Measurements from ENCODE around the gene STARD10. TPM values are rescaled to one million over a fixed set of nuclear protein-coding genes. Genes with fewer than 3 reads are reported as not detected.

The STARD10 gene
- total and polyA plus RNA-seq, 9 of the 15 experiments (the other 6 are each of a cell fraction or from before 2014, with no cell fraction given): 0.15 to 52.9 (median 32.3) TPM

DNA sequence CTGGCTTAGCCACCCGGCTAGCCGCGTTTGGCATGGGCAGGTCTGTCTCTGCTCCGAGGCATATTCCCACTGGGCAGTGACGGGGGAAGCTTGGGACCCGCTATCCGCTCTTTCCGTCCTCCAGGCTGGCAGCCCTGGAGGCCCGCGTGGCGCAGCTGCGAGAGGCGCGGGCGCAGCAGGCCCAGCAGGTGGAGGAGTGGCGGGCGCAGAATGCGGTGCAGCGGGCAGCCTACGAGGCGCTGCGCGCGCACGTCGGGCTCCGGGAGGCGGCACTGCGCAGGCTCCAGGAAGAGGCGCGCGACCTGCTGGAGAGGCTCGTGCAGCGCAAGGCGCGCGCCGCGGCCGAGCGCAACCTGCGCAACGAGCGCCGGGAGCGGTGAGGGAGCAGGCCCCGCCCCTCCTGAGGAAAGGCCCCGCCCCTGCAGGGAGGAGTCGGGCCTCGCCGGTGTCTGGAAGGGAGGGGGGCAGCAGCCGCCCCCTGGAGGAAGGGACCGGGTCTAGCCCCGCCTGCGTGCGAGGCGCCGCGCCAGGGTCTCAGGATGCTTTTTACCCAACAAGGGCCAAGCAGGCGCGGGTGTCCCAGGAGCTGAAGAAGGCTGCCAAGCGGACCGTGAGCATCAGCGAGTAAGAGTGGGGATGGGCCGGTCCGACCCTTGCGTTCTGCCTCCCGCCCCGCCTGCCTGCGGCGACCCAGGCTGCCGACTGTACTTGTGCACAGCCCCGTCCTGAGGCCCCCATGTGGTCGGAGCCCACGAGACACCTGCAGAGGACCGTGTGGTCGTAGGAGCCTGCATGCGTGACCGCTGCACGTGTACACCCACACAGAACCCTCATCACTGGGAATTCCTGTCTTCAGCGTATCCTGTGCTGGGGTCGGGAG lies 28.3 kb upstream of the STARD10 start (continued):
- TF ChIP-seq, protein P1, sequence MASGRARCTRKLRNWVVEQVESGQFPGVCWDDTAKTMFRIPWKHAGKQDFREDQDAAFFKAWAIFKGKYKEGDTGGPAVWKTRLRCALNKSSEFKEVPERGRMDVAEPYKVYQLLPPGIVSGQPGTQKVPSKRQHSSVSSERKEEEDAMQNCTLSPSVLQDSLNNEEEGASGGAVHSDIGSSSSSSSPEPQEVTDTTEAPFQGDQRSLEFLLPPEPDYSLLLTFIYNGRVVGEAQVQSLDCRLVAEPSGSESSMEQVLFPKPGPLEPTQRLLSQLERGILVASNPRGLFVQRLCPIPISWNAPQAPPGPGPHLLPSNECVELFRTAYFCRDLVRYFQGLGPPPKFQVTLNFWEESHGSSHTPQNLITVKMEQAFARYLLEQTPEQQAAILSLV (tag; IDR thresholded peaks at IDR 0.05): no peak
- no peak for TF ChIP-seq SRSF7 (optimal IDR thresholded peaks at IDR 0.05; ENCODE audit: low read depth, low read length)
- no peak for TF ChIP-seq ZNF408 (CRISPR knock-in tag; IDR thresholded peaks at IDR 0.05; ENCODE audit: low read depth)
- TF ChIP-seq PTBP1 (IDR thresholded peaks at IDR 0.05; ENCODE audit: low read depth, low read length): no peak
- peak; percentile 70; the same call in 1 of the 2 replicates for TF ChIP-seq PHF8 (IDR thresholded peaks at IDR 0.05; ENCODE audit: borderline replicate concordance, low read length)
- TF ChIP-seq KLF16 (IDR thresholded peaks at IDR 0.05): no peak
- TF ChIP-seq TAF1 (IDR thresholded peaks at IDR 0.05; ENCODE audit: control insufficient read depth, extremely low read depth, insufficient read depth, low read length, severe bottlenecking): peak; percentile 53
- TF ChIP-seq, protein P2, sequence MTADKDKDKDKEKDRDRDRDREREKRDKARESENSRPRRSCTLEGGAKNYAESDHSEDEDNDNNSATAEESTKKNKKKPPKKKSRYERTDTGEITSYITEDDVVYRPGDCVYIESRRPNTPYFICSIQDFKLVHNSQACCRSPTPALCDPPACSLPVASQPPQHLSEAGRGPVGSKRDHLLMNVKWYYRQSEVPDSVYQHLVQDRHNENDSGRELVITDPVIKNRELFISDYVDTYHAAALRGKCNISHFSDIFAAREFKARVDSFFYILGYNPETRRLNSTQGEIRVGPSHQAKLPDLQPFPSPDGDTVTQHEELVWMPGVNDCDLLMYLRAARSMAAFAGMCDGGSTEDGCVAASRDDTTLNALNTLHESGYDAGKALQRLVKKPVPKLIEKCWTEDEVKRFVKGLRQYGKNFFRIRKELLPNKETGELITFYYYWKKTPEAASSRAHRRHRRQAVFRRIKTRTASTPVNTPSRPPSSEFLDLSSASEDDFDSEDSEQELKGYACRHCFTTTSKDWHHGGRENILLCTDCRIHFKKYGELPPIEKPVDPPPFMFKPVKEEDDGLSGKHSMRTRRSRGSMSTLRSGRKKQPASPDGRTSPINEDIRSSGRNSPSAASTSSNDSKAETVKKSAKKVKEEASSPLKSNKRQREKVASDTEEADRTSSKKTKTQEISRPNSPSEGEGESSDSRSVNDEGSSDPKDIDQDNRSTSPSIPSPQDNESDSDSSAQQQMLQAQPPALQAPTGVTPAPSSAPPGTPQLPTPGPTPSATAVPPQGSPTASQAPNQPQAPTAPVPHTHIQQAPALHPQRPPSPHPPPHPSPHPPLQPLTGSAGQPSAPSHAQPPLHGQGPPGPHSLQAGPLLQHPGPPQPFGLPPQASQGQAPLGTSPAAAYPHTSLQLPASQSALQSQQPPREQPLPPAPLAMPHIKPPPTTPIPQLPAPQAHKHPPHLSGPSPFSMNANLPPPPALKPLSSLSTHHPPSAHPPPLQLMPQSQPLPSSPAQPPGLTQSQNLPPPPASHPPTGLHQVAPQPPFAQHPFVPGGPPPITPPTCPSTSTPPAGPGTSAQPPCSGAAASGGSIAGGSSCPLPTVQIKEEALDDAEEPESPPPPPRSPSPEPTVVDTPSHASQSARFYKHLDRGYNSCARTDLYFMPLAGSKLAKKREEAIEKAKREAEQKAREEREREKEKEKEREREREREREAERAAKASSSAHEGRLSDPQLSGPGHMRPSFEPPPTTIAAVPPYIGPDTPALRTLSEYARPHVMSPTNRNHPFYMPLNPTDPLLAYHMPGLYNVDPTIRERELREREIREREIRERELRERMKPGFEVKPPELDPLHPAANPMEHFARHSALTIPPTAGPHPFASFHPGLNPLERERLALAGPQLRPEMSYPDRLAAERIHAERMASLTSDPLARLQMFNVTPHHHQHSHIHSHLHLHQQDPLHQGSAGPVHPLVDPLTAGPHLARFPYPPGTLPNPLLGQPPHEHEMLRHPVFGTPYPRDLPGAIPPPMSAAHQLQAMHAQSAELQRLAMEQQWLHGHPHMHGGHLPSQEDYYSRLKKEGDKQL (CRISPR knock-in tag; IDR thresholded peaks at IDR 0.05; ENCODE audit: borderline replicate concordance): no peak
- TF ChIP-seq, protein P3, sequence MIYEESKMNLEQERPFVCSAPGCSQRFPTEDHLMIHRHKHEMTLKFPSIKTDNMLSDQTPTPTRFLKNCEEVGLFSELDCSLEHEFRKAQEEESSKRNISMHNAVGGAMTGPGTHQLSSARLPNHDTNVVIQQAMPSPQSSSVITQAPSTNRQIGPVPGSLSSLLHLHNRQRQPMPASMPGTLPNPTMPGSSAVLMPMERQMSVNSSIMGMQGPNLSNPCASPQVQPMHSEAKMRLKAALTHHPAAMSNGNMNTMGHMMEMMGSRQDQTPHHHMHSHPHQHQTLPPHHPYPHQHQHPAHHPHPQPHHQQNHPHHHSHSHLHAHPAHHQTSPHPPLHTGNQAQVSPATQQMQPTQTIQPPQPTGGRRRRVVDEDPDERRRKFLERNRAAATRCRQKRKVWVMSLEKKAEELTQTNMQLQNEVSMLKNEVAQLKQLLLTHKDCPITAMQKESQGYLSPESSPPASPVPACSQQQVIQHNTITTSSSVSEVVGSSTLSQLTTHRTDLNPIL (CRISPR knock-in tag; IDR thresholded peaks at IDR 0.05): no peak
- TF ChIP-seq MCM7 (IDR thresholded peaks at IDR 0.05): no peak
- no peak for TF ChIP-seq RHOXF2B (CRISPR knock-in tag; conservative IDR thresholded peaks at IDR 0.05)
- peak; percentile 52; the same call in 1 of the 2 replicates for TF ChIP-seq ATF7 (IDR thresholded peaks at IDR 0.05)
- no peak for TF ChIP-seq COPS2 (conservative IDR thresholded peaks at IDR 0.05)
- no peak for TF ChIP-seq ZNF75A (CRISPR knock-in tag; IDR thresholded peaks at IDR 0.05)
- TF ChIP-seq CHD2 (IDR thresholded peaks at IDR 0.05; ENCODE audit: low read depth, low read length): no peak
- TF ChIP-seq SAFB2 (IDR thresholded peaks at IDR 0.05; ENCODE audit: borderline replicate concordance, low read depth, low read length, severe bottlenecking): no peak
- peak in 1 of 2 experiments; percentile 45; a peak in 1 of 4 replicates for TF ChIP-seq FOXA3 (CRISPR knock-in tag; conservative IDR thresholded peaks at IDR 0.05 in 1 of 2, IDR thresholded peaks at IDR 0.05 in 1 of 2)

Measured in K562 (cell line).